22Rv1 (cell line): Measurements from ENCODE around the gene NCLN.
"Not testable (repeated sequence)": the region's sequence is repeated elsewhere in the genome, so short reads cannot be mapped to it uniquely, and the experiment has no call there.

Experiments
- H3K27ac ChIP-seq: fragments of 450-650 bp; 2 replicates; pipeline ENCODE4 v1.5.1; 2017
- ZFX ChIP-seq: fragments of 450-650 bp; IDR thresholded peaks from 2 replicates; pipeline ENCODE4 v1.6.1; 2017; ENCODE audit warnings: antibody characterized with exemption, borderline replicate concordance
- TF ChIP-seq, protein P1 (sequence below): fragments of 450-650 bp; IDR thresholded peaks from 2 replicates; pipeline ENCODE4 v1.5.1; 2017; ENCODE audit warnings: mild to moderate bottlenecking

Gene NCLN

GRCh38 chr19:3201072-3201700, 15.5 kb downstream of the NCLN start:
- TF ChIP-seq, protein P1, sequence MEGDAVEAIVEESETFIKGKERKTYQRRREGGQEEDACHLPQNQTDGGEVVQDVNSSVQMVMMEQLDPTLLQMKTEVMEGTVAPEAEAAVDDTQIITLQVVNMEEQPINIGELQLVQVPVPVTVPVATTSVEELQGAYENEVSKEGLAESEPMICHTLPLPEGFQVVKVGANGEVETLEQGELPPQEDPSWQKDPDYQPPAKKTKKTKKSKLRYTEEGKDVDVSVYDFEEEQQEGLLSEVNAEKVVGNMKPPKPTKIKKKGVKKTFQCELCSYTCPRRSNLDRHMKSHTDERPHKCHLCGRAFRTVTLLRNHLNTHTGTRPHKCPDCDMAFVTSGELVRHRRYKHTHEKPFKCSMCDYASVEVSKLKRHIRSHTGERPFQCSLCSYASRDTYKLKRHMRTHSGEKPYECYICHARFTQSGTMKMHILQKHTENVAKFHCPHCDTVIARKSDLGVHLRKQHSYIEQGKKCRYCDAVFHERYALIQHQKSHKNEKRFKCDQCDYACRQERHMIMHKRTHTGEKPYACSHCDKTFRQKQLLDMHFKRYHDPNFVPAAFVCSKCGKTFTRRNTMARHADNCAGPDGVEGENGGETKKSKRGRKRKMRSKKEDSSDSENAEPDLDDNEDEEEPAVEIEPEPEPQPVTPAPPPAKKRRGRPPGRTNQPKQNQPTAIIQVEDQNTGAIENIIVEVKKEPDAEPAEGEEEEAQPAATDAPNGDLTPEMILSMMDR = no peak
- no peak for TF ChIP-seq ZFX
- H3K27ac ChIP-seq = no peak overlapping the region

- no peak overlapping the region for H3K27ac ChIP-seq
- no peak for TF ChIP-seq ZFX
- TF ChIP-seq, protein P1 = no peak
These were observed 16.2 kb downstream of the NCLN start for GRCh38 chr19:3201911-3202310.

DNA sequence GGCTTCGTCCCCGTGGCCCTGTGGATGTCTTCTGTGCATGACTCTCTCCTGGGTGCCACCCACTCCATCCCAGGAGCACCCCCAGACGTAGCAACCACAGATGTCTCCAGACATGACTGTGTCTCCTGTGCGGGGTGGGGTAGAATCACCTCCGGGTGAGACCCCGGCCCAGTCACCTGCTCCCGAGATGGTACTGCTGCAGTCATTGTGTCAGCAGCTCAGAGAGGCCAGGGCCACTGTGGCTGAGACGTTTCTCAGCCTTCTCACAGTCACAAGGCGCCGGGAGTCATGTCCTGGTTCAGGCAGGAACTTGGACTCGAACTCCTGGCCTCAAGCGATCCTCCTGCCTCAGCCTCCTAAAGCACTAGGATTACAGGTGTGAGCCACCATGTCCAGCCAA, 16.6 kb downstream of the NCLN start:
- no peak overlapping the region for H3K27ac ChIP-seq

GRCh38 chr19:3202895-3203294, 17.2 kb downstream of the NCLN start:
- not testable (repeated sequence) for H3K27ac ChIP-seq

More for the DNA sequence above, 16.6 kb downstream of the NCLN start:
- TF ChIP-seq, protein P1 = no peak
- TF ChIP-seq ZFX = no peak

GRCh38 chr19:3203805-3204645, 18.3 kb downstream of the NCLN start:
- H3K27ac ChIP-seq = no peak overlapping the region
- TF ChIP-seq, protein P1 = no peak
- TF ChIP-seq ZFX = no peak

DNA sequence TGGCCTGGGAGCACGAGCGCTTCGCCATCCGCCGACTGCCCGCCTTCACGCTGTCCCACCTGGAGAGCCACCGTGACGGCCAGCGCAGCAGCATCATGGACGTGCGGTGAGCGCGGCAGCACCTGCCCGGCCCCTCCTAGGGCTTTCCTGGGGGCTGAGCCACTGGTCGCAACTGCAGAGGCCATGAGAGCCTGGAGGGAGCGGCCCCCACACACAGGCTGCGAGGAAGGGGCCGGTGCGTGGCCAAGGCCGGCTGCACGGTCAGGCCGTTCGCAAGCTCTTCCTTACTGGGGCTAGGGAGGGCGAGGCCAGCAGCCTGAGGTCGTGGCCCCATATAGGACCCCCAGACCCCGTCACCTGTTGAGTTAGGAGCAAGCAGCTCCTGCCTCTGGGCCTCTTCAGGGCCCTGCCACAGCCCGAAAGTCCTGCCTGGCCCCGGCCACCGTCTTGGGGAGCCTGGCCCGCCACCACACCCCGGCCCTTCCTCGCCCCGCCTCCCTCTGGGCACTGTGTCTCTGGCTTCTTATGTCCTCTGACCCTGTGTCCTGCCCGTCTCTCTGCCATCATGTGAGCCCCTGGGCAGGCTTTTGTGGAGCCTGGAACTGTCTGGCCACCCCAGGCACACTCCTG, 19.0 kb downstream of the NCLN start:
- no peak overlapping the region for H3K27ac ChIP-seq
- no peak for TF ChIP-seq ZFX
- TF ChIP-seq, protein P1 = no peak

DNA sequence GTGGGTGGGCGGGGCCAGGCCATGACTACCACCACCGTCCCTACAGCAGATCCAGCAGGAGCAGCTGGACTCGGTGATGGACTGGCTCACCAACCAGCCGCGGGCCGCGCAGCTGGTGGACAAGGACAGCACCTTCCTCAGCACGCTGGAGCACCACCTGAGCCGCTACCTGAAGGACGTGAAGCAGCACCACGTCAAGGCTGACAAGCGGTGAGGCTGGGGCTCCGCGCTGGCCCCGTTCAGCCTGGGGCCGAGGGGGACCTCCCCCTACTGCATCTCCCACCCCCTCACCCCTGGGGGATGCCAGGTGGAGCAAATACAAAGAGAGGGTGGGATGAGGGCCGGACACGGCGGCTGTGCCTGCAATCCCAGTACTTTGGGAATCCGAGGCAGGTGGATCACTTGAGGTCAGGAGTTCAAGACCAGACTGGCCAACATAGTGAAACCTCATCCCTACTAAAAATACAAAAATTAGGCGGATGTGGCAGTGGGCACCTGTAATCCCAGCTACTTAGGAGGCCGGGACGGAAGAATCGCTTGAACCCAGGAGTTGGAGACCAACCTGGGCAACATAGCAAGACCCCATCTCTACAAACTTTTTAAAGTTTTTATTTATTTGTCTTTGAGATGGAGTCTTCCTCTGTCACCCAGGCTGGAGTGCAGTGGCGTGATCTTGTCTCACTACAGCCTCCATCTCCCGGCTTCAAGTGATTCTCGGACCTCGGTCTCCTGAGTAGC, 20.7 kb downstream of the NCLN start:
- TF ChIP-seq, protein P1 = no peak
- TF ChIP-seq ZFX = no peak

More for the DNA sequence above, 20.7 kb downstream of the NCLN start:
- no peak overlapping the region for H3K27ac ChIP-seq
